Lung (tissue), 12 donors: Measurements from ENCODE around the gene BUB3. TPM values are rescaled to one million over a fixed set of nuclear protein-coding genes. Genes with fewer than 3 reads are reported as not detected.
A peak's percentile ranks its signal among the peaks of the same experiment; 100 is the strongest.

Source experiments
- ATAC-seq: fragments of 200-7000 bp; cut with Tn5 transposase; one replicate; pipeline ENCODE4 v1.9.1; 2020; ENCODE audit warnings: moderate number of reproducible peaks; ENCODE audit not compliant: insufficient read depth, low FRiP score
- DNase-seq, 3 donors: peaks; one replicate each; pipeline ENCODE4 v3.0.0-alpha.2; 2013 to 2017
- H3K27ac ChIP-seq, 2 donors: one replicate each; pipeline ENCODE4 v1.5.1; 2013; ENCODE audit warnings: mild to moderate bottlenecking in 2 of 2, moderate library complexity in 2 of 2, control low read depth in 1 of 2, inconsistent platforms in 1 of 2, low read depth in 1 of 2, low read length in 1 of 2
- H3K27me3 ChIP-seq, 3 donors: one replicate each; pipeline ENCODE4 v1.5.1; 2013; ENCODE audit warnings: low read length in 2 of 3; ENCODE audit not compliant: control insufficient read depth in 3 of 3, insufficient read depth in 3 of 3
- H3K36me3 ChIP-seq, 4 donors: one replicate each; pipeline ENCODE4 v1.5.1; 2013; ENCODE audit warnings: low read length in 4 of 4, mild to moderate bottlenecking in 1 of 4, moderate library complexity in 1 of 4; ENCODE audit not compliant: control insufficient read depth in 4 of 4, insufficient read depth in 4 of 4
- H3K4me1 ChIP-seq, 5 donors: one replicate each; pipeline ENCODE4 v1.5.1; 2013; ENCODE audit warnings: low read length in 5 of 5, mild to moderate bottlenecking in 2 of 5, moderate library complexity in 1 of 5; ENCODE audit not compliant: control insufficient read depth in 5 of 5, insufficient read depth in 5 of 5
- H3K4me3 ChIP-seq: one replicate; pipeline ENCODE4 v1.5.1; 2013; ENCODE audit warnings: mild to moderate bottlenecking, control low read depth, moderate library complexity
- H3K9ac ChIP-seq, 2 donors: one replicate each; pipeline ENCODE4 v1.5.1; 2013; ENCODE audit warnings: low read length in 2 of 2, control low read depth in 1 of 2; ENCODE audit not compliant: insufficient read depth in 1 of 2
- H3K9me3 ChIP-seq, 4 donors: one replicate each; pipeline ENCODE4 v1.5.1; 2013; ENCODE audit warnings: low read length in 3 of 4, mild to moderate bottlenecking in 1 of 4, moderate library complexity in 1 of 4; ENCODE audit not compliant: control insufficient read depth in 4 of 4, insufficient read depth in 3 of 4
- CTCF ChIP-seq: IDR thresholded peaks from 2 replicates; pipeline ENCODE4 v1.5.1; 2012; ENCODE audit warnings: mild to moderate bottlenecking; ENCODE audit errors: control extremely low read depth, extremely low read depth
- whole genome bisulfite sequencing, 2 donors: extraction: QIAGEN DNeasy Blood & Tissue Kit; methylation state at CpG; one replicate each; pipeline ENCODE4 v1.1.7; 2013; 5-methylcytosine and 5-hydroxymethylcytosine counted together
- polyA plus RNA-seq, 2 donors: library from polyadenylated mRNA; stranded (reverse); fragments of 200-250 nt; gene quantifications; one replicate each; pipeline ENCODE4 v1.2.1, GENCODE V29; 2013
- total RNA-seq, 2 donors: library from RNA; depleted of rRNA in 1 of 2; stranded (reverse); fragments of >200 nt in 1 of 2; gene quantifications; one replicate each; pipeline ENCODE4 v1.2.1, GENCODE V29; 2014 to 2021
- donor health status: control.
- donor health status: control.
- donor health status: Bipolar disorder and iron deficiency.
- donor health status: healthy.
- donor health status: DM: yes; HTN: yes; CAD: no.

The BUB3 gene
- total and polyA plus RNA-seq, 4 donors: 35.4 to 114 (median 64.1) TPM

DNA sequence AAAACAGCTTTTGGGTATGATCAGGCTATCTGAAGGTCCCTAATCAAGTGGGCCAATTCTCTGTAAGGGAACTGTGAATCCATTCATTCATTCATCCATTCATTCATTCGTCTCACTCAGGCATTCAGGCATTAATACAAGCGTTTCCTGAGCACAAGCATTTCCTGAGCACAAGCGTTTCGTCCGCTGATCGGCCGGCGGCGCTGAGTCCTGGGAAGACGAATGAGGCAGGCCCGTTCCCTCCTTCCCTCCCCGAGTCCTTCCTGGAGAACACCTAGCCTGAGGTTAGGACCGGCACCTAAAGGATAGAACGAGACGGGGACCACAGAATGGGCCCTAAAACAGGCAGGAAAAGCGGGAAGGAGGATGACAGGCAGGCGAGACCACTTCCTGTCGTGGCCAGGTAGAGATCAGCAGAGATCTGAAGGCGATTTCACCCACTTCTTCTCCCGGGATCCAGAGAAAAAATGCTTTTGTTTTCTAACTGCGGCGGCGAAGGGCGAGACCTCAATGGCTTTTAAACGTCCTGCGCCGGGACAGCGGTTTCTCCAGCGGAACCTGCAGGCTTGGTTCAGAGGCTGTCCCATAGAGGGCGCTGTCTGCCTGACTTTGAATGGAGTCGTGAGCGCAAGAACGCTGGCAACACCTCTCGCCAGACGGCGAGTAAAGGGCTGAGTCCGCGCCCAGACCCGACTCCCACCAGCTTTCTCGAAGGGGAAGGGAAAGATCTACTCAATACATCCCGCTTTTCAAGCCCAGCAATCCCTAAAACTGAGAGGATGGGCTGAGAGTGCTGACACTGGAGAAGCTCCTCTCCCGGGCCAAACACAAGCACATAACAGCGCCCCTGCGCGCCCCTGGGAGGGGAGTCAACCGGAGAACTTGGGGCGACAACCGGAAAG, 21.4 kb upstream of the BUB3 start:
- no peak overlapping the region for H3K27ac ChIP-seq
- H3K4me1 ChIP-seq: peaks cover 0 to 33% (median 4%) of the 10 kb centered on the region in 5 donors
- 1 to 2% methylated on average over 48 of the region's 48 CpGs for WGBS, 2 donors
- no peak overlapping the region for H3K9ac ChIP-seq
- peaks cover 0 to 7% (median 0%) of the 10 kb centered on the region in 4 donors for H3K9me3 ChIP-seq
- peaks cover 23 to 82% (median 79%) of the 10 kb centered on the region in 3 donors for H3K27me3 ChIP-seq
- no peak overlapping the region for H3K4me3 ChIP-seq
- no peaks in the 10 kb centered on the region for H3K36me3 ChIP-seq
- peak; percentile 89 to 92 (median 90) for DNase-seq
- ATAC-seq: peak; percentile 85
- peak; percentile 81 for TF ChIP-seq CTCF

- Histone ChIP-seq H3K9me3 (peaks cover 0 to 3% (median 0%) of the 10 kb centered on the region in 4 donors), H3K4me3 (no peak overlapping the region), H3K27me3 (peaks cover 21 to 84% (median 79%) of the 10 kb centered on the region in 3 donors), H3K36me3 (no peaks in the 10 kb centered on the region), H3K4me1 (peaks cover 0 to 33% (median 4%) of the 10 kb centered on the region in 5 donors), H3K27ac (no peak overlapping the region), H3K9ac (no peak overlapping the region)
- no peak for ATAC-seq
- DNase-seq: no peak
- TF ChIP-seq CTCF: no peak
- WGBS, 2 donors: 6 to 7% methylated on average over 40 of the region's 40 CpGs
These were observed 20.5 kb upstream of the BUB3 start for GRCh38 chr10:123133541-123134342.

GRCh38 chr10:123134343-123134914, 19.8 kb upstream of the BUB3 start:
- no peak for ATAC-seq
- no peak overlapping the region for H3K4me3 ChIP-seq
- no peak for DNase-seq

More at GRCh38 chr10:123134343-123134914, 19.8 kb upstream of the BUB3 start:
- Histone ChIP-seq H3K9ac (no peak overlapping the region), H3K27ac (no peak overlapping the region), H3K36me3 (no peaks in the 10 kb centered on the region), H3K27me3 (peaks cover 21 to 85% (median 81%) of the 10 kb centered on the region in 3 donors), H3K4me1 (peaks cover 0 to 33% (median 8%) of the 10 kb centered on the region in 5 donors), H3K9me3 (peaks cover 0 to 3% (median 0%) of the 10 kb centered on the region in 4 donors)
- 3 to 4% methylated on average over 42 of the region's 42 CpGs for WGBS, 2 donors
- no peak for TF ChIP-seq CTCF
